K562 (cell line): ENCODE results near the gene SIK3. TPM values are rescaled to one million over a fixed set of nuclear protein-coding genes. Genes with fewer than 3 reads are reported as not detected.

ENCODE experiments used
- CEBPB ChIP-seq: fragments of 450-650 bp; IDR thresholded peaks from 2 replicates; pipeline ENCODE4 v1.6.1; 2016; ENCODE audit warnings: missing genetic modification characterization, missing compliant biosample characterization
- CREBBP ChIP-seq: IDR thresholded peaks from one replicate; pipeline ENCODE4 v1.6.1; 2012; ENCODE audit warnings: low read depth, mild to moderate bottlenecking, control low read depth, inconsistent platforms, low read length
- ELF4 ChIP-seq: fragments of 450-650 bp; formaldehyde crosslinking; IDR thresholded peaks from 2 replicates; pipeline ENCODE4 v1.4.0; 2022; ENCODE audit warnings: missing genetic modification characterization
- GATAD2B ChIP-seq: fragments of 450-650 bp; IDR thresholded peaks from 2 replicates; pipeline ENCODE4 v1.6.1; 2017; ENCODE audit warnings: mild to moderate bottlenecking, borderline replicate concordance
- HMG20B ChIP-seq: fragments of 250-450 bp; sonication (Bioruptor Pico); IDR thresholded peaks from 2 replicates; pipeline ENCODE4 v1.5.0; 2021; ENCODE audit warnings: mild to moderate bottlenecking
- KLF16 ChIP-seq: IDR thresholded peaks from 2 replicates; pipeline ENCODE4 v1.6.1; 2016; ENCODE audit warnings: antibody characterized with exemption
- NR3C1 ChIP-seq: sonication (generic); formaldehyde crosslinking; IDR thresholded peaks from 2 replicates; pipeline ENCODE4 v1.8.1; 2022; ENCODE audit warnings: missing genetic modification reagents
- SAFB2 ChIP-seq: fragments of 200-400 bp; formaldehyde crosslinking; IDR thresholded peaks from 2 replicates; pipeline ENCODE4 v1.6.1; 2018; ENCODE audit warnings: borderline replicate concordance, low read length, low read depth, moderate library complexity; ENCODE audit not compliant: severe bottlenecking
- TCF3 ChIP-seq: sonication (generic); formaldehyde crosslinking; IDR thresholded peaks from 2 replicates; pipeline ENCODE4 v1.4.0; 2020; ENCODE audit warnings: mild to moderate bottlenecking, missing genetic modification reagents
- ZKSCAN8 ChIP-seq: fragments of 200-800 bp; sonication (Bioruptor generic); IDR thresholded peaks from 2 replicates; pipeline ENCODE4 v1.6.1; 2016; ENCODE audit warnings: missing genetic modification characterization, missing compliant biosample characterization
- ZNF551 ChIP-seq: fragments of 250-450 bp; sonication (Bioruptor Pico); IDR thresholded peaks from 2 replicates; pipeline ENCODE4 v1.5.0; 2021; ENCODE audit warnings: mild to moderate bottlenecking, moderate library complexity
- ZNF668 ChIP-seq: fragments of 250-450 bp; sonication (Bioruptor Pico); IDR thresholded peaks from 2 replicates; pipeline ENCODE4 v1.8.0; 2022; ENCODE audit warnings: mild to moderate bottlenecking, inconsistent platforms
- polyA plus RNA-seq, 8 experiments: library from polyadenylated mRNA; depleted of rRNA in 4 of 8; stranded (reverse) in 5 of 8; unstranded in 3 of 8; fragments of >200 nt; fragmentation: Nextera tagmentation in 2 of 8; fragmentation: Illumina TruSeq in 1 of 8; extraction: Ambion mirVana in 2 of 8; extraction: Trizol in 1 of 8; gene quantifications; 2 replicates each; pipeline versions ENCODE4 v1.2.1 to v1.2.3, GENCODE V29; 2011 to 2014; ENCODE audit warnings: inconsistent platforms in 1 of 8, missing spikeins in 1 of 8
- total RNA-seq, 7 experiments: library from RNA; depleted of rRNA in 6 of 7; stranded (reverse); fragments of >200 nt in 6 of 7; fragmentation: Illumina TruSeq in 2 of 7; extraction: Trizol in 2 of 7; gene quantifications; 2 replicates each; pipeline versions ENCODE4 v1.2.1 to v1.2.3, GENCODE V29; 2011 to 2021; ENCODE audit warnings: low replicate concordance in 1 of 7
- TF ChIP-seq, protein P1 (sequence below): IDR thresholded peaks from 3 replicates; pipeline ENCODE4 v1.6.1; 2011; ENCODE audit warnings: borderline replicate concordance, mild to moderate bottlenecking, moderate library complexity; ENCODE audit not compliant: insufficient read length; ENCODE audit errors: extremely low read depth
- TF ChIP-seq, protein P2 (sequence below), 3 experiments: fragments of 200-800 bp in 1 of 3; sonication (Bioruptor generic) in 1 of 3; sonication (generic) in 1 of 3; formaldehyde crosslinking in 1 of 3; IDR thresholded peaks; 2 replicates each; pipeline versions ENCODE4 v1.6.1 to v1.8.0; 2016 to 2022; ENCODE audit warnings: mild to moderate bottlenecking in 2 of 3, missing compliant biosample characterization in 2 of 3, missing genetic modification characterization in 2 of 3, missing genetic modification reagents in 1 of 3
- TF ChIP-seq, protein P3 (sequence below): fragments of 450-650 bp; IDR thresholded peaks from 2 replicates; pipeline ENCODE4 v1.6.1; 2018; ENCODE audit warnings: mild to moderate bottlenecking, low read depth; ENCODE audit not compliant: partially characterized antibody
- TF ChIP-seq, protein P4 (sequence below): fragments of 450-650 bp; formaldehyde crosslinking; IDR thresholded peaks from 2 replicates; pipeline ENCODE4 v1.4.0; 2020; ENCODE audit warnings: mild to moderate bottlenecking, mixed read lengths
- TF ChIP-seq, protein P5 (sequence below), 2 experiments: fragments of 450-650 bp in 1 of 2; IDR thresholded peaks; 2 replicates each; pipeline ENCODE4 v1.6.1; 2011 to 2017; ENCODE audit warnings: low read depth in 2 of 2, antibody characterized with exemption in 1 of 2, borderline replicate concordance in 1 of 2, low read length in 1 of 2, mild to moderate bottlenecking in 1 of 2, mixed read lengths in 1 of 2; ENCODE audit not compliant: control insufficient read depth in 1 of 2

SIK3 gene
- total and polyA plus RNA-seq, 9 of the 15 experiments (the other 6 are each of a cell fraction or from before 2014, with no cell fraction given), result 1.6 to 21.6 (median 8.0) TPM

DNA sequence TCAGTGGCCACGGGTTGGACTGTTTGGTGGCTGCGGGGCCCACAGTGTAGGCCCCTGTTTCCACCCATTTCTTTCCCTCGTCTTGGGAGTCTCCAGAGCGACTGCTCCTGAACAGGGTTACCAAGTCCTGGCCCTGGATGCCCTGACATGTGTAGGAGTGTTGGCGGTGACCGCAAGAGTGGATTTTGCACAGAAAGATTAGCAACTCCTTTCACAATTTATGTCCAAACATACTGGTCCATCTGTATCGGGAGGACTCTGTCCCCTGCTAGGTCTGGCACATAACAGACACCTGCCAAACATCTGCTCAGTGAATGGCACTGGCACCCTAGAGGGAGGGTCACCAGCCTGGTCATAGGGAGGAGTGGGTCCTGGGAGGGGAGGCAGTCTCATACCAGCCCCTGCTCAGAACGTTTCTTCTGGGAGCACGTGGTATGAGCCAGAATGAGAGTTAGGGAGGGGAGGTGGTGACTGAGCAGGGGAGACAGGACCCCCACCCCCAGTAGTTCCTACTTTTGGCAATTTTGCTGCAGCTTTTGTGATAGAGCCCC is 257.4 kb downstream of the SIK3 start (continued):
- no peak for TF ChIP-seq CREBBP
- TF ChIP-seq, protein P1, sequence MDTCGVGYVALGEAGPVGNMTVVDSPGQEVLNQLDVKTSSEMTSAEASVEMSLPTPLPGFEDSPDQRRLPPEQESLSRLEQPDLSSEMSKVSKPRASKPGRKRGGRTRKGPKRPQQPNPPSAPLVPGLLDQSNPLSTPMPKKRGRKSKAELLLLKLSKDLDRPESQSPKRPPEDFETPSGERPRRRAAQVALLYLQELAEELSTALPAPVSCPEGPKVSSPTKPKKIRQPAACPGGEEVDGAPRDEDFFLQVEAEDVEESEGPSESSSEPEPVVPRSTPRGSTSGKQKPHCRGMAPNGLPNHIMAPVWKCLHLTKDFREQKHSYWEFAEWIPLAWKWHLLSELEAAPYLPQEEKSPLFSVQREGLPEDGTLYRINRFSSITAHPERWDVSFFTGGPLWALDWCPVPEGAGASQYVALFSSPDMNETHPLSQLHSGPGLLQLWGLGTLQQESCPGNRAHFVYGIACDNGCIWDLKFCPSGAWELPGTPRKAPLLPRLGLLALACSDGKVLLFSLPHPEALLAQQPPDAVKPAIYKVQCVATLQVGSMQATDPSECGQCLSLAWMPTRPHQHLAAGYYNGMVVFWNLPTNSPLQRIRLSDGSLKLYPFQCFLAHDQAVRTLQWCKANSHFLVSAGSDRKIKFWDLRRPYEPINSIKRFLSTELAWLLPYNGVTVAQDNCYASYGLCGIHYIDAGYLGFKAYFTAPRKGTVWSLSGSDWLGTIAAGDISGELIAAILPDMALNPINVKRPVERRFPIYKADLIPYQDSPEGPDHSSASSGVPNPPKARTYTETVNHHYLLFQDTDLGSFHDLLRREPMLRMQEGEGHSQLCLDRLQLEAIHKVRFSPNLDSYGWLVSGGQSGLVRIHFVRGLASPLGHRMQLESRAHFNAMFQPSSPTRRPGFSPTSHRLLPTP, result no peak
- TF ChIP-seq ZNF551 (CRISPR knock-in tag), result no peak
- no peak for TF ChIP-seq HMG20B (CRISPR knock-in tag)
- no peak for TF ChIP-seq ELF4
- TF ChIP-seq, protein P2, sequence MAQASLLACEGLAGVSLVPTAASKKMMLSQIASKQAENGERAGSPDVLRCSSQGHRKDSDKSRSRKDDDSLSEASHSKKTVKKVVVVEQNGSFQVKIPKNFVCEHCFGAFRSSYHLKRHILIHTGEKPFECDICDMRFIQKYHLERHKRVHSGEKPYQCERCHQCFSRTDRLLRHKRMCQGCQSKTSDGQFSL (CRISPR knock-in tag; IDR thresholded peaks at IDR 0.05), result no peak
- TF ChIP-seq, protein P2 (tag; IDR thresholded peaks at IDR 0.05), result no peak
- no peak for TF ChIP-seq ZNF668 (CRISPR knock-in tag)
- no peak for TF ChIP-seq GATAD2B
- no peak for TF ChIP-seq ZKSCAN8 (CRISPR knock-in tag)
- TF ChIP-seq TCF3, result peak; percentile 62
- TF ChIP-seq NR3C1 (CRISPR knock-in tag), result no peak
- TF ChIP-seq, protein P3, sequence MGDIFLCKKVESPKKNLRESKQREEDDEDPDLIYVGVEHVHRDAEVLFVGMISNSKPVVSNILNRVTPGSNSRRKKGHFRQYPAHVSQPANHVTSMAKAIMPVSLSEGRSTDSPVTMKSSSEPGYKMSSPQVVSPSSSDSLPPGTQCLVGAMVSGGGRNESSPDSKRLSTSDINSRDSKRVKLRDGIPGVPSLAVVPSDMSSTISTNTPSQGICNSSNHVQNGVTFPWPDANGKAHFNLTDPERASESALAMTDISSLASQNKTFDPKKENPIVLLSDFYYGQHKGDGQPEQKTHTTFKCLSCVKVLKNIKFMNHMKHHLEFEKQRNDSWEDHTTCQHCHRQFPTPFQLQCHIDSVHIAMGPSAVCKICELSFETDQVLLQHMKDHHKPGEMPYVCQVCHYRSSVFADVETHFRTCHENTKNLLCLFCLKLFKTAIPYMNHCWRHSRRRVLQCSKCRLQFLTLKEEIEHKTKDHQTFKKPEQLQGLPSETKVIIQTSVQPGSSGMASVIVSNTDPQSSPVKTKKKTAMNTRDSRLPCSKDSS, result no peak
- TF ChIP-seq, protein P4, sequence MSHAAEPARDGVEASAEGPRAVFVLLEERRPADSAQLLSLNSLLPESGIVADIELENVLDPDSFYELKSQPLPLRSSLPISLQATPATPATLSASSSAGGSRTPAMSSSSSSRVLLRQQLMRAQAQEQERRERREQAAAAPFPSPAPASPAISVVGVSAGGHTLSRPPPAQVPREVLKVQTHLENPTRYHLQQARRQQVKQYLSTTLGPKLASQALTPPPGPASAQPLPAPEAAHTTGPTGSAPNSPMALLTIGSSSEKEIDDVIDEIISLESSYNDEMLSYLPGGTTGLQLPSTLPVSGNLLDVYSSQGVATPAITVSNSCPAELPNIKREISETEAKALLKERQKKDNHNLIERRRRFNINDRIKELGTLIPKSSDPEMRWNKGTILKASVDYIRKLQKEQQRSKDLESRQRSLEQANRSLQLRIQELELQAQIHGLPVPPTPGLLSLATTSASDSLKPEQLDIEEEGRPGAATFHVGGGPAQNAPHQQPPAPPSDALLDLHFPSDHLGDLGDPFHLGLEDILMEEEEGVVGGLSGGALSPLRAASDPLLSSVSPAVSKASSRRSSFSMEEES, result no peak
- TF ChIP-seq KLF16, result peak; percentile 15; the same call in 1 of the 2 replicates
- TF ChIP-seq, protein P5, sequence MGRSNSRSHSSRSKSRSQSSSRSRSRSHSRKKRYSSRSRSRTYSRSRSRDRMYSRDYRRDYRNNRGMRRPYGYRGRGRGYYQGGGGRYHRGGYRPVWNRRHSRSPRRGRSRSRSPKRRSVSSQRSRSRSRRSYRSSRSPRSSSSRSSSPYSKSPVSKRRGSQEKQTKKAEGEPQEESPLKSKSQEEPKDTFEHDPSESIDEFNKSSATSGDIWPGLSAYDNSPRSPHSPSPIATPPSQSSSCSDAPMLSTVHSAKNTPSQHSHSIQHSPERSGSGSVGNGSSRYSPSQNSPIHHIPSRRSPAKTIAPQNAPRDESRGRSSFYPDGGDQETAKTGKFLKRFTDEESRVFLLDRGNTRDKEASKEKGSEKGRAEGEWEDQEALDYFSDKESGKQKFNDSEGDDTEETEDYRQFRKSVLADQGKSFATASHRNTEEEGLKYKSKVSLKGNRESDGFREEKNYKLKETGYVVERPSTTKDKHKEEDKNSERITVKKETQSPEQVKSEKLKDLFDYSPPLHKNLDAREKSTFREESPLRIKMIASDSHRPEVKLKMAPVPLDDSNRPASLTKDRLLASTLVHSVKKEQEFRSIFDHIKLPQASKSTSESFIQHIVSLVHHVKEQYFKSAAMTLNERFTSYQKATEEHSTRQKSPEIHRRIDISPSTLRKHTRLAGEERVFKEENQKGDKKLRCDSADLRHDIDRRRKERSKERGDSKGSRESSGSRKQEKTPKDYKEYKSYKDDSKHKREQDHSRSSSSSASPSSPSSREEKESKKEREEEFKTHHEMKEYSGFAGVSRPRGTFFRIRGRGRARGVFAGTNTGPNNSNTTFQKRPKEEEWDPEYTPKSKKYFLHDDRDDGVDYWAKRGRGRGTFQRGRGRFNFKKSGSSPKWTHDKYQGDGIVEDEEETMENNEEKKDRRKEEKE (IDR thresholded peaks at IDR 0.05; ENCODE audit: borderline replicate concordance in 1 of 2, control insufficient read depth in 1 of 2, low read depth in 2 of 2, low read length in 1 of 2), result no peak
- TF ChIP-seq CEBPB, result 0 out of 2 replicates have a peak, but pooled peaks have one; percentile 19
- TF ChIP-seq SAFB2, result no peak
